Esophagus muscularis mucosa (tissue), 4 donors: Measurements from ENCODE around the gene MYADM. TPM values are rescaled to one million over a fixed set of nuclear protein-coding genes. Genes with fewer than 3 reads are reported as not detected.
A peak's percentile ranks its signal among the peaks of the same experiment; 100 is the strongest.

ENCODE experiments used
- DNase-seq: peaks from one replicate; pipeline ENCODE4 v3.0.0-alpha.2; 2017; ENCODE audit errors: extremely low spot score
- H3K27ac ChIP-seq, 4 donors: fragments of 200-600 bp; sonication (generic); replicated peaks in 1 of 4; 1 replicate in 3 of 4; 2 replicates in 1 of 4; pipeline ENCODE4 v1.5.1; 2016 to 2019; ENCODE audit warnings: mild to moderate bottlenecking in 1 of 4
- H3K27me3 ChIP-seq, 4 donors: fragments of 200-600 bp; sonication (generic); one replicate each; pipeline versions ENCODE4 v1.5.1 to v1.6.0; 2016 to 2019
- H3K36me3 ChIP-seq, 4 donors: fragments of 200-600 bp; sonication (generic); one replicate each; pipeline ENCODE4 v1.5.1; 2016 to 2019
- H3K4me1 ChIP-seq, 4 donors: fragments of 200-600 bp; sonication (generic); one replicate each; pipeline ENCODE4 v1.5.1; 2016 to 2019
- H3K4me3 ChIP-seq, 4 donors: fragments of 200-600 bp; sonication (generic); 1 replicate in 2 of 4; 2 replicates in 2 of 4; pipeline ENCODE4 v1.5.1; 2016 to 2019; ENCODE audit warnings: mild to moderate bottlenecking in 4 of 4, moderate library complexity in 1 of 4
- H3K9me3 ChIP-seq, 4 donors: fragments of 200-600 bp; sonication (generic); 1 replicate in 3 of 4; 2 replicates in 1 of 4; pipeline ENCODE4 v1.5.1; 2016 to 2019
- CTCF ChIP-seq, 3 experiments: fragments of 200-600 bp in 2 of 3; fragments of 450-650 bp in 1 of 3; sonication (generic) in 2 of 3; IDR thresholded peaks; one replicate each; pipeline ENCODE4 v1.5.1; 2017 to 2019; ENCODE audit warnings: antibody characterized with exemption in 3 of 3, mild to moderate bottlenecking in 2 of 3, moderate library complexity in 1 of 3
- EP300 ChIP-seq: sonication (generic); formaldehyde crosslinking; IDR thresholded peaks from one replicate; pipeline ENCODE4 v1.6.1; 2017; ENCODE audit warnings: antibody characterized with exemption
- POLR2A ChIP-seq: fragments of 450-650 bp; IDR thresholded peaks from one replicate; pipeline ENCODE4 v1.6.1; 2017; ENCODE audit warnings: antibody characterized with exemption, moderate library complexity, mild to moderate bottlenecking, low read depth
- POLR2AphosphoS5 ChIP-seq, 2 donors: sonication (generic); formaldehyde crosslinking; IDR thresholded peaks; one replicate each; pipeline ENCODE4 v1.6.1; 2017; ENCODE audit warnings: antibody characterized with exemption in 2 of 2
- WGBS: methylation state at CpG from one replicate; pipeline ENCODE4 v1.1.5; 2018; 5-methylcytosine and 5-hydroxymethylcytosine counted together
- intact Hi-C: fragments of 100-400 bp; cut with DNase I; formaldehyde crosslinking; loops from one replicate; pipeline ENCODE4 v1.15.1; 2023
- total RNA-seq, 4 donors: library from RNA; depleted of rRNA; stranded (reverse); fragments of >200 nt; gene quantifications; one replicate each; pipeline versions ENCODE4 v1.1.0 to v1.2.1, GENCODE V29; 2016

Gene MYADM
- total RNA-seq: 100 to 1,000 TPM; 130 to 353 (median 204) TPM

GRCh38 chr19:53867225-53868090 lies at the start of gene MYADM:
MYADM (plus strand) TSS chr19:53867883; CDS start chr19:53873530, 5,647 bp downstream.
- H3K27ac ChIP-seq: peak within 1 kb of the TSS; percentile 98 to 99 (median 98)
- intact Hi-C loops: no loop called here
- TF ChIP-seq EP300 (no peak), CTCF (IDR thresholded peaks at IDR 0.05) (no peak), POLR2A (peak; percentile 66), POLR2AphosphoS5 (IDR thresholded peaks at IDR 0.05) (peak; percentile 90 to 98)
- H3K36me3 ChIP-seq: peaks cover 0 to 20% (median 15%) of the 10 kb centered on the region in 4 donors
- peak within 1 kb of the TSS; percentile 86 to 99 (median 95) for H3K4me3 ChIP-seq
- no peaks in the 10 kb centered on the region for H3K9me3 ChIP-seq
- WGBS: under 1% methylated on average over 17 of the region's 37 CpGs
- H3K4me1 ChIP-seq: peaks cover 35 to 55% (median 54%) of the 10 kb centered on the region in 4 donors
- DNase-seq: peak; percentile 100
- no peaks in the 10 kb centered on the region for H3K27me3 ChIP-seq

DNA sequence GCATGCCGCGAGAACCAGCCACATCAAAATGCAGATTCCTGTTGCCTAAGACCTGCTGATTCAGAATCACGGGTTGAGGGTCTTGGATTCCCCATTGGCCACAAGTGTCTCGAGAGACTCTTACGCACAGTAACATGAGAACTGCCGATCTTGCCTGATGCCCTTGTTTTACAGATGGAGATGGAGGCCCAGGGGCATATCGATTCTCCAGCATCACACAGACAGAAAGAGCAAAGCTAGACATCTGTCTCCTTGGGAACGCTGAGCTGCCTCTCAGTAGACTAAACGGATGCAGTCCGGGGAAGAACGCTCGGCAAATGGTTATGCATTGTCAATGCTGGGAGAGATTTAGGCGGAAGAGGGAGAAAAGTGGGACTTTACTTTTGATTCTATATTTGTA lies 48.9 kb upstream of the MYADM start:
- intact Hi-C loops: no loop called here
- 74% methylated on average over 13 of the region's 13 CpGs for WGBS
- H3K4me3 ChIP-seq: no peak overlapping the region
- TF ChIP-seq POLR2A: no peak
- no peak for TF ChIP-seq POLR2AphosphoS5 (IDR thresholded peaks at IDR 0.05)
- no peak for TF ChIP-seq CTCF (IDR thresholded peaks at IDR 0.05)
- no peak for TF ChIP-seq EP300
- no peak overlapping the region for H3K27ac ChIP-seq
- H3K9me3 ChIP-seq: no peaks in the 10 kb centered on the region
- no peaks in the 10 kb centered on the region for H3K4me1 ChIP-seq
- H3K27me3 ChIP-seq: peaks cover 0 to 16% (median 0%) of the 10 kb centered on the region in 4 donors
- H3K36me3 ChIP-seq: no peaks in the 10 kb centered on the region
- DNase-seq: no peak

DNA sequence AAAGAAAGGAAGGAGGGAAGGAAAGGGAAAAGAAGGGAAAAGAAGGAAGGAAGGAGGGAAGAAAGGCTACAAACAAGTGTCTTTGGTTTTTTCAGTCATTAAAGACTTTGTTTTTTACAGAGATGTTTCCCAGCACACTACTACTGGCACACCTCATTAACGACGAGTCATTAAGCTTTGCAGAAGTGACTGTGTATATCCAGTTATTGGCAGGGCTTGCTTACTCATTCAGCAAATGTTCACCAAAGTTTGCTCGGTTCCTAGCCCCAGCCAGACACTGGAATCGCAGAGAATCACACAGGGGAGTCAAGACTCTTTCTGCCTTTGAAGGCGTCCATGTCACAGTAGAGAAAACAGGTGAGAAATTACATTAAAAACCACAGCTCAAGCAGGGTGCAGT lies 47.8 kb upstream of the MYADM start:
- Histone ChIP-seq H3K27ac (no peak overlapping the region), H3K4me1 (no peaks in the 10 kb centered on the region), H3K9me3 (no peaks in the 10 kb centered on the region), H3K27me3 (peaks cover 0 to 27% (median 0%) of the 10 kb centered on the region in 4 donors), H3K4me3 (no peak overlapping the region), H3K36me3 (no peaks in the 10 kb centered on the region)
- DNase-seq: no peak
- 74% methylated on average over 5 of the region's 5 CpGs for WGBS
- intact Hi-C loops: no loop called here
- no peak for TF ChIP-seq EP300
- TF ChIP-seq CTCF (IDR thresholded peaks at IDR 0.05): no peak
- TF ChIP-seq POLR2A: no peak
- TF ChIP-seq POLR2AphosphoS5 (IDR thresholded peaks at IDR 0.05): no peak

DNA sequence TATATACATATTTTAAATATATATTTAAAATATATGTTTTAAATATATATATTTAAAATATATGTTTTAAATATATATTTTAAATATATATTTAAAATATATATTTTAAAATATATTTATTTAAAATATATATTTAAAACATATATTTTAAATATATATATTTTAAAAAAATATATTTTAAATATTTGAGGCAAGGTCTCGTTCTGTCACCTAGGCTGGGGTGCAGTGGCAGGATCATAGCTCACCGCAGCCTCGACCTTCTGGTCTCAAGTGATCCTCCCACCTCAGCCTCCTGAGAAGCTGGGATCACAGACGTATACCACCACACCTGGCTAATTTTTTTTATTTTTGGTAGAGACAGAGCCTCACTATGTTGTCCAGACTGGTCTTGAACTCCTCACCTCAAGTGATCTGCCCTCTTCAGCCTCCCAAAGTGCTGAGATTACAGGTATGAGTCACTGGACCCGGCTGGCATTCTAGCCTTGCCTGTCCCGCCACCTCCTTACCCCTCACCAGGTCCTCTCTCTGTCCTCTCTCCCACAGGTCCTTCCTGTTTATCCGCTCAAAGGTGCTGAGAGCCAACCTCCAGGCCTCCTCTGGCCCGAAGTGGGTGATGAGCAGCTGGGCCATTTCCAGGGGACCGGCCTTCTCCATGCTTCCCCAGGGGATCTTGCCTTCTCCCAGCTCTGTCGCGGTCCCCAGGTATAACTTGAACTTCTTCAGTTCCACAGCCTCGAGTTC lies 44.1 kb upstream of the MYADM start:
- TF ChIP-seq POLR2AphosphoS5 (IDR thresholded peaks at IDR 0.05) (no peak), CTCF (IDR thresholded peaks at IDR 0.05) (no peak), POLR2A (no peak)
- DNase-seq: no peak
- Histone ChIP-seq H3K4me1 (no peaks in the 10 kb centered on the region), H3K27me3 (peaks cover 0 to 32% (median 0%) of the 10 kb centered on the region in 4 donors), H3K36me3 (no peaks in the 10 kb centered on the region), H3K4me3 (peak overlapping the region in 1 of 4 donors; percentile 35), H3K9me3 (no peaks in the 10 kb centered on the region), H3K27ac (no peak overlapping the region)
- WGBS: 74% methylated on average over 12 of the region's 12 CpGs
- intact Hi-C loops: no loop called here
